Activated T-cell treated with anti-CD3 and anti-CD28 coated beads, Interleukin-2, amount 50 U/mL, for 24 hours (primary cell): ENCODE data around the gene KSR2.

ENCODE experiments used
- DNase-seq: peaks from one replicate; pipeline ENCODE4 v3.0.0-alpha.2; 2020
- H3K27ac Mint-ChIP-seq: 2 replicates; pipeline ENCODE4 v1.8.0; 2020; ENCODE audit warnings: mild to moderate bottlenecking, mixed read lengths
- H3K27me3 Mint-ChIP-seq: 2 replicates; pipeline ENCODE4 v1.8.0; 2020; ENCODE audit warnings: mixed read lengths
- H3K36me3 Mint-ChIP-seq: 2 replicates; pipeline ENCODE4 v1.8.0; 2020; ENCODE audit warnings: low read depth, mixed read lengths
- H3K4me1 Mint-ChIP-seq: 2 replicates; pipeline ENCODE4 v1.8.0; 2020; ENCODE audit warnings: low read depth, mixed read lengths
- H3K4me3 Mint-ChIP-seq: 2 replicates; pipeline ENCODE4 v1.8.0; 2020; ENCODE audit warnings: mild to moderate bottlenecking, moderate library complexity, mixed read lengths
- H3K9me3 Mint-ChIP-seq: 2 replicates; pipeline ENCODE4 v1.8.0; 2020; ENCODE audit warnings: mixed read lengths

The KSR2 gene

DNA sequence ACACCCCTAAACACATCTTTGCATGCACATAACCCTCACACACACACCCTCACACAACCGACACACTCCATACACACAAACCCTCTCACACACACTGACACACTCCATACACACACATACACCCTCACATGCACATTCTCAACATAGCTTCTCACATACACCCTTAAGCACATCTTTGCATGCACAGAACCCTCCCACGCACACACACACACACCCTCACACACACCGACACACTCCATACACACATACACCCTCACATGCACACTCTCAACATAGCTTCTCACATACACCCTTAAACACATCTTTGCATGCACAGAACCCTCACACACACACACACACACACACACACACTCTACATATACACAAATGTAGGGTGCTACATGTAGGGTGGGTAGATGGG lies 534.9 kb downstream of the KSR2 start:
- Mint-ChIP-seq H3K4me1 (no peaks in the 10 kb centered on the region), H3K4me3 (no peak overlapping the region), H3K27me3 (no peaks in the 10 kb centered on the region), H3K36me3 (no peaks in the 10 kb centered on the region), H3K9me3 (no peaks in the 10 kb centered on the region), H3K27ac (no peak overlapping the region)
- no peak for DNase-seq

GRCh38 chr12:117430246-117430645 lies 538.5 kb downstream of the KSR2 start:
- H3K27me3 Mint-ChIP-seq: no peaks in the 10 kb centered on the region

DNA sequence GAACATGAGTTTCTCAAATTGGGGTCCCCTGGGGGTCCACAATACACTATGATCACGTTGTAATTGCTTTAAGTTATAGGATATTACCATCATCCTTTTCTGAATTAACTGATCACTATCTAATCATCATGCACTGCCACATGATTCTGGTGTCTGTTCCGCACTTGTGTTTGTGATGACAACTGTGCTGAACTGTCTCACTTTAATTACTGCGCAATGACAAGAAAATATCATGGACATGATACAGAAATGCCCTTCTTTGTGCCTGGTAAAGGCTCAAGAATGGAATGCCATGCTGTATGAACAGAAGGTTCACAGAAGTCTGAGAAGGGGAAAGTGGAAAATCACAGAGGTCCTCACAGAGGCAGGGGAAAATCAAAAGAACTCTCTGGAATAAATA lies 541.6 kb downstream of the KSR2 start:
- no peaks in the 10 kb centered on the region for H3K36me3 Mint-ChIP-seq
- H3K9me3 Mint-ChIP-seq: peaks cover 7% of the 10 kb centered on the region

More at GRCh38 chr12:117430246-117430645, 538.5 kb downstream of the KSR2 start:
- DNase-seq: no peak
- no peak overlapping the region for H3K27ac Mint-ChIP-seq
- H3K4me3 Mint-ChIP-seq: no peak overlapping the region
- H3K4me1 Mint-ChIP-seq: no peaks in the 10 kb centered on the region
- H3K9me3 Mint-ChIP-seq: peaks cover 7% of the 10 kb centered on the region
- H3K36me3 Mint-ChIP-seq: no peaks in the 10 kb centered on the region

GRCh38 chr12:117421987-117422386 lies 546.8 kb downstream of the KSR2 start:
- Mint-ChIP-seq H3K9me3 (peaks cover 5% of the 10 kb centered on the region), H3K4me3 (no peak overlapping the region), H3K36me3 (no peaks in the 10 kb centered on the region), H3K27ac (no peak overlapping the region), H3K27me3 (peaks cover 7% of the 10 kb centered on the region), H3K4me1 (no peaks in the 10 kb centered on the region)
- DNase-seq: no peak

More for the DNA sequence above, 541.6 kb downstream of the KSR2 start:
- Mint-ChIP-seq H3K27me3 (peaks cover 5% of the 10 kb centered on the region), H3K27ac (no peak overlapping the region), H3K4me1 (no peaks in the 10 kb centered on the region), H3K4me3 (no peak overlapping the region)
- DNase-seq: no peak

- Mint-ChIP-seq H3K4me1 (no peaks in the 10 kb centered on the region), H3K27ac (no peak overlapping the region), H3K4me3 (no peak overlapping the region), H3K9me3 (peaks cover 5% of the 10 kb centered on the region), H3K36me3 (no peaks in the 10 kb centered on the region), H3K27me3 (peaks cover 7% of the 10 kb centered on the region)
- no peak for DNase-seq
Measured at GRCh38 chr12:117421068-117421752, 547.6 kb downstream of the KSR2 start.

- peaks cover 5% of the 10 kb centered on the region for H3K27me3 Mint-ChIP-seq
- no peaks in the 10 kb centered on the region for H3K36me3 Mint-ChIP-seq
- no peaks in the 10 kb centered on the region for H3K4me1 Mint-ChIP-seq
- H3K9me3 Mint-ChIP-seq: no peaks in the 10 kb centered on the region
- no peak overlapping the region for H3K27ac Mint-ChIP-seq
- DNase-seq: no peak
- H3K4me3 Mint-ChIP-seq: no peak overlapping the region
Measured at GRCh38 chr12:117417004-117417403, 551.8 kb downstream of the KSR2 start.

DNA sequence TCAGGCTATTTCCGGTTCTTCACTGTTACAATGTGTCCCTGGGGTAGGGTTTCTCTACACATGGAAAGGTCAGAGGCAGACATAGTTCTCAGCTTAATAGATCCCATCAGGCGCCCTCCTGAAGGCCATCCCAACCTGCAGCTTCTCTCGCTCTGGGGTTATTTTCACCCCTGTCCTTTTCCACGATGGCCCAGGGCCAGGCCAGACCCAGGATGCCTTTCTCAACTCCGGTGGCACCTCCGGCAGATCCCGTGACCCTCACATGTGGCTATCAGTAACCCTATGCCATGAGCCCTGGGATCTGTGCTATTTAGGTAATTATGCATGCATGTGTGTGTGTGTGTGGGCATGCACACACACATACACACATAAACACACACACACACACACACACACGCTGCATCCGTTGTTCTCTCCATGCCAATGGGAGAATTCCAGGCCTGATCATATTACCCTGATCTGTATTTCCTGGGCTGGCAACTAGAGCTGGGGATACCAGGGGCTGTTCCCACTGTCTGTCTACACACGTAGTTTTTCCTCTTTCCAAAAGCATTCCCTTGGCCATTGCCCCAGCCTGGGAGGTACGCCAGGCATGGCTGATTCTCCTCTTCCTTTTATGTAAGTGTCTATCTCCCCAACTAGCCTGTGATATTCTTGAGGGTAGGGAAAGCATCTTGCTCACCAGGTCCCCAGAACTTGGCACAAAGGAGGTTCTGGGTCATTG lies 556.2 kb downstream of the KSR2 start:
- H3K4me3 Mint-ChIP-seq: no peak overlapping the region
- no peak overlapping the region for H3K27ac Mint-ChIP-seq
- H3K27me3 Mint-ChIP-seq: peaks cover 5% of the 10 kb centered on the region
- no peak for DNase-seq
- no peaks in the 10 kb centered on the region for H3K36me3 Mint-ChIP-seq
- H3K9me3 Mint-ChIP-seq: no peaks in the 10 kb centered on the region
- H3K4me1 Mint-ChIP-seq: no peaks in the 10 kb centered on the region

DNA sequence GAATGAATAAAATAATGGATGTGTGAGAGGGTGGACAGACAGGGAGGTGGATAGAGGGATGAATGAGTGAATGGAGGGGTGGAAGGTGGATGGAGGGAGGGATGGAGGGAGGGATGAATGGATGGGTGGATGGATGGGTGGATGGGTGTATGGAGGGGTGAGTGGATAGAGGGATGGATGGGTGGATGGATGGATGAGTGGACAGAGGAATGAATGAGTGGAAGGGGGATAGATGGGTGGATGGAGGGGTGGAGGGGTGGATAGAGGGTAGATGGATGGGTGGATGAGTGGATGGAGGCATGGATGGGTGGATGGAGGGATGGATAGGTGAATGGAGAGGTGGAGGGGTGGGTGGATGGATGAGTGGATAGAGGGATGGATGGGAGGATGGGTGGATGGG lies 559.5 kb downstream of the KSR2 start:
- Mint-ChIP-seq H3K36me3 (no peaks in the 10 kb centered on the region), H3K4me3 (no peak overlapping the region), H3K9me3 (no peaks in the 10 kb centered on the region), H3K4me1 (no peaks in the 10 kb centered on the region), H3K27ac (no peak overlapping the region), H3K27me3 (peaks cover 5% of the 10 kb centered on the region)
- no peak for DNase-seq

GRCh38 chr12:117408161-117408791 lies 560.5 kb downstream of the KSR2 start:
- no peak overlapping the region for H3K4me3 Mint-ChIP-seq
- no peak for DNase-seq
- H3K9me3 Mint-ChIP-seq: peaks cover 5% of the 10 kb centered on the region
- no peaks in the 10 kb centered on the region for H3K4me1 Mint-ChIP-seq
- H3K27ac Mint-ChIP-seq: no peak overlapping the region
- H3K27me3 Mint-ChIP-seq: no peaks in the 10 kb centered on the region
- no peaks in the 10 kb centered on the region for H3K36me3 Mint-ChIP-seq

- H3K27ac Mint-ChIP-seq: no peak overlapping the region
- no peaks in the 10 kb centered on the region for H3K27me3 Mint-ChIP-seq
- no peak overlapping the region for H3K4me3 Mint-ChIP-seq
- no peaks in the 10 kb centered on the region for H3K4me1 Mint-ChIP-seq
- no peak for DNase-seq
- H3K36me3 Mint-ChIP-seq: no peaks in the 10 kb centered on the region
- peaks cover 11% of the 10 kb centered on the region for H3K9me3 Mint-ChIP-seq
Measured at GRCh38 chr12:117404940-117405339, 563.9 kb downstream of the KSR2 start.

DNA sequence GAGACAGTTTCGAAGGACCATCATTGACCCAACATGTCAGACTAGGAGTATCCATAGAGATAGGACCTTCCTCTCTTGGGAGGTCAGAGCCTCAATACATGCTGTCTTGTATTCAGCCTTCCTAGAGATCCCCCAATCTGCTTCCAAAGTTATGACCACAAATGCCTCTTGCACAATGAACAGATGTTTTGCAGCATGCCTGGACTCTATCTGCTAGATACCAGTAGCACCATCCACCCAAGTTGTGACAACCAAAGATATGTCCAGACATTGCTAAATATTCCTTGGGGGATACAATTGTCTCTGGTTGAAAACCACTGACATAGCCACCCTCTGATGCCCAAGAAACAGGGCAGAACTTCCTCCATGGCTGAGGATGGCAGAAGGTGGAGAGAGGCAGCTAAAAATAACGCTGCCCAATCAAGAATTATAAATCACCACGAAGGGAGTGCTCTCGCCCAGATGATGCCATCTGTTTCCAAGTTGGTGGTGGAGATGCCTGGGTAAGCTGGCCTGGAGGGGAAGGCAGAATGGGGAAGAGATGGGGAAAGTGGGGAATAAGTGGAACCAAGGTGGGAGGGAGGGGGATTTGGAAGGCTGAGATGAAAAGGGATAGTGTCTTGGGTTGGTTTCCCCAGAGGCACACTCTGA lies 564.5 kb downstream of the KSR2 start:
- Mint-ChIP-seq H3K4me3 (no peak overlapping the region), H3K27ac (no peak overlapping the region), H3K27me3 (no peaks in the 10 kb centered on the region), H3K4me1 (no peaks in the 10 kb centered on the region), H3K36me3 (no peaks in the 10 kb centered on the region), H3K9me3 (peaks cover 12% of the 10 kb centered on the region)
- no peak for DNase-seq

DNA sequence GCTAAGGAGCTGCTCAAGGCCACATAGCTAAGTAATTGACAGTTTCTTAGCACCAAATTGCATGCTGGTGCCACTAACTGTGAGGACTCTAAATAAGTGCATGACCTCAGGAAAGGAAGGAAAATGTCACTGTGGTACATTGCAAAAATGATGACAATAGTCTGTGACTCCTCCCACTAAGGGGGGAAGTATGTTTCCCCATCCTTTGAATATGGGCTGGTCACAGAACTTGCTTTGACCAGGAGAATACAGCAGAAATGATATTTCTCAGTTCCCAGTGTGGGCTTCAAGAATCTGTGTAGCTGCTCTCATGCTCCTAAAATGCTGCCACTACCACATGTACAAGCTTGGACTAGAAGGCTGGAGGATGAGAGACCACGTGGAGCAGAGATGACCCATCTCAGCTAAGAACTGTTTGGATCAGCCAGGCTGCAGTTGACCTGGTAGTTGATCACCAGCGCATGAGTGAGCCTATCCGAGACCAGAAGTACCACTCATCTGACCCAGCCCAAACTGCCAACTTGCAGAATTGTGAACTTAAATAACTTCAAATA lies 565.1 kb downstream of the KSR2 start:
- DNase-seq: no peak
- Mint-ChIP-seq H3K4me3 (no peak overlapping the region), H3K36me3 (no peaks in the 10 kb centered on the region), H3K27me3 (no peaks in the 10 kb centered on the region), H3K9me3 (peaks cover 17% of the 10 kb centered on the region), H3K27ac (no peak overlapping the region), H3K4me1 (no peaks in the 10 kb centered on the region)
